Mesothelial cell of epicardium (in vitro differentiated cells): ENCODE measurements around the gene ZNF354C. TPM values are rescaled to one million over a fixed set of nuclear protein-coding genes. Genes with fewer than 3 reads are reported as not detected.

Experiments
- DNase-seq, 2 experiments: peaks; one replicate each; pipeline ENCODE4 v3.0.0; 2021; ENCODE audit warnings: low spot score in 2 of 2; ENCODE audit not compliant: unreplicated experiment in 2 of 2
- H3K27ac Mint-ChIP-seq: 2 replicates; pipeline ENCODE4 v1.8.0; 2021; ENCODE audit warnings: mixed read lengths
- H3K27me3 Mint-ChIP-seq: 2 replicates; pipeline ENCODE4 v1.8.0; 2021; ENCODE audit warnings: low read depth, mixed read lengths
- H3K36me3 Mint-ChIP-seq: 2 replicates; pipeline ENCODE4 v1.8.0; 2021; ENCODE audit warnings: mixed read lengths
- H3K4me1 Mint-ChIP-seq: 2 replicates; pipeline ENCODE4 v1.8.0; 2021; ENCODE audit warnings: mixed read lengths
- H3K4me3 Mint-ChIP-seq: 2 replicates; pipeline ENCODE4 v1.8.0; 2021; ENCODE audit warnings: mild to moderate bottlenecking, moderate library complexity, mixed read lengths
- H3K9me3 Mint-ChIP-seq: 2 replicates; pipeline ENCODE4 v1.8.0; 2021; ENCODE audit warnings: mixed read lengths
- total RNA-seq: library from RNA; stranded (reverse); gene quantifications from 3 replicates; pipeline ENCODE4 v1.2.1, GENCODE V29; 2021
- TF ChIP-seq, protein P1 (sequence below): fragments of 200-600 bp; sonication (generic); IDR thresholded peaks from one replicate; pipeline ENCODE4 v1.5.0; 2021; ENCODE audit warnings: antibody characterized with exemption; ENCODE audit not compliant: unreplicated experiment

ZNF354C gene
- total RNA-seq, 1 donor from 2014 or later, result 9.2 TPM

DNA sequence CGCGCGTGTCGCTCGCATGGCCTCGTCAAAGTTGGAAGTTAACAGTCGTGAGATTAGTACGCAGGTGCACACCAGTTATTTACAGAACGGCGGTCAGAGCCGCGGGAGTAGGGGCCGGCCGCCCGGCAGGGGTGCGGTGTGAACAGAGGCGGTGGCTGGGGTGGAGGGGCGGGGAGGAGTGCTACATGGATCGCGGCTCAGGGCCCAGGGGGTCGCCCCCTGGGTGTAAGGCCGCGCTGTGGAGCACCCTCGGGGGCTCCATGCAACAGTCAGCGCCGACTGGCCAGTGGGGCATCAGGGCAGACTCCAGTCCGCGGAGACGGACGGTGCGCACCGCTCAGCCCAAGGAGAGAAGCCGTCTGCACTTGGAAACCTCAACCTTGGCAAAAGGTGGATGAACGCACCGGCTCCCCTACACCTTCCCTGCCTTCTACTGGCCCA, 60.3 kb downstream of the ZNF354C start:
- H3K27ac Mint-ChIP-seq, result no peak overlapping the region
- no peaks in the 10 kb centered on the region for H3K4me1 Mint-ChIP-seq
- no peaks in the 10 kb centered on the region for H3K27me3 Mint-ChIP-seq
- TF ChIP-seq, protein P1, sequence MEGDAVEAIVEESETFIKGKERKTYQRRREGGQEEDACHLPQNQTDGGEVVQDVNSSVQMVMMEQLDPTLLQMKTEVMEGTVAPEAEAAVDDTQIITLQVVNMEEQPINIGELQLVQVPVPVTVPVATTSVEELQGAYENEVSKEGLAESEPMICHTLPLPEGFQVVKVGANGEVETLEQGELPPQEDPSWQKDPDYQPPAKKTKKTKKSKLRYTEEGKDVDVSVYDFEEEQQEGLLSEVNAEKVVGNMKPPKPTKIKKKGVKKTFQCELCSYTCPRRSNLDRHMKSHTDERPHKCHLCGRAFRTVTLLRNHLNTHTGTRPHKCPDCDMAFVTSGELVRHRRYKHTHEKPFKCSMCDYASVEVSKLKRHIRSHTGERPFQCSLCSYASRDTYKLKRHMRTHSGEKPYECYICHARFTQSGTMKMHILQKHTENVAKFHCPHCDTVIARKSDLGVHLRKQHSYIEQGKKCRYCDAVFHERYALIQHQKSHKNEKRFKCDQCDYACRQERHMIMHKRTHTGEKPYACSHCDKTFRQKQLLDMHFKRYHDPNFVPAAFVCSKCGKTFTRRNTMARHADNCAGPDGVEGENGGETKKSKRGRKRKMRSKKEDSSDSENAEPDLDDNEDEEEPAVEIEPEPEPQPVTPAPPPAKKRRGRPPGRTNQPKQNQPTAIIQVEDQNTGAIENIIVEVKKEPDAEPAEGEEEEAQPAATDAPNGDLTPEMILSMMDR, result no peak
- H3K9me3 Mint-ChIP-seq, result peaks cover 22% of the 10 kb centered on the region
- no peak overlapping the region for H3K4me3 Mint-ChIP-seq
- peaks cover 5% of the 10 kb centered on the region for H3K36me3 Mint-ChIP-seq
- DNase-seq, result peak in 1 of 2 experiments; percentile 32

DNA sequence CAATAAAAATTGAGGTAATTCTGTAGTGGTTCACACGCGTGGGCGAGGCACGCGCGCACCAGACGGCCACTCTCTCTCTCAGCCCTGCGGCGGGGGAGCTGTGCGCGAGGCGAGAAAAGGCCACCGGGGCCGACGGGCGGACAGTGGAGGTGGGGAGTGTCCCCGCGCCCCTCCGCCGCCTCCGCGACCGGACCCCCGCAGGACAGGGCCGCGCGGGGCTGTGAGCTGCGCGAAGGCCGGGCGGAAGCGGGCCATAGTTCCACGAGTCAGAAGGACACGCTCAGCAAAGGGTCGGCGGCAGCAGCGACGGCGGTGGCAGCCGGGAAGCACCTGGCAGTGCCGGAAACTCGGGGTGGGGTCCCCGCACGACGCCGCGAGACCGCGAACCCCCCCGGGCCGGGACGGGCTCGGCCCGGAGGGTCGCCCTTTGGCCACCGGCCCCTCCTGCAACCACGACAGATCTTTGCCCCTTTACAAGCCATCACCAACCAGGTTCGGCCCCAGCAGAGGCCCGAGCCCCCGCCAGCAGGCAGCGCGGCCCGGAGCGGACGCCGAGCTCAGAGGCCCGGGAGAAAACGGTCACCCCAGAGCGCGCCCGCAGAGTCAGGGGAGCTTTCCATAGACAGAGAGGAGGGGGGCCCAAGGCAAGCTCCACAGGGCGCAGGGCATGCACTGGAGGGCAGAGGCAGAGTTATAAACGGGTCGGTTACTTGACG, 60.9 kb downstream of the ZNF354C start:
- no peaks in the 10 kb centered on the region for H3K4me1 Mint-ChIP-seq
- H3K27me3 Mint-ChIP-seq, result no peaks in the 10 kb centered on the region
- peaks cover 22% of the 10 kb centered on the region for H3K9me3 Mint-ChIP-seq
- DNase-seq, result no peak
- TF ChIP-seq, protein P1, result no peak
- peaks cover 5% of the 10 kb centered on the region for H3K36me3 Mint-ChIP-seq
- no peak overlapping the region for H3K4me3 Mint-ChIP-seq
- no peak overlapping the region for H3K27ac Mint-ChIP-seq

DNA sequence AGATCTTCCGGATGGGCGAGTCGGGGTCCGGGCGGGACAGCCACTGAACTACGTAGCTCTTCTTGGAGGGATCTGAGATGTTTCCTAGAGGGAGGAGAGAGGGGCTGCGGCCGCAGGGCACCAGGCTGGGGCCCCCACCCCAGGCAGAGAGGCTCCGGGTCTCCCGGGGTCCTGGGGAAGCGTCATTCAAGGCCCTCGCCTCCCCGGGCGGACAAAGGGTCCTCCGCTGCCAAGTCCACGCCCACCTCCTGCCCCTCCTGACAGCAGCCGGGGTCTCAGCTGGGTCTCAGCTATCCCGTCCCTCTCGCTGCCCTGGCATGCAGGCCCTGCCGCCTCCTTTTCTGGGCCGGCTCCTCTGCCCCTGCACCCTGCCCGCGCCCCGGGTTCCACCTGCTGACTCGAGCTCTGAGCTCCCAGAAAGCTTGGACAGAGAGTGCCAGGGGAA, 61.5 kb downstream of the ZNF354C start:
- TF ChIP-seq, protein P1, result no peak
- DNase-seq, result peak in 1 of 2 experiments; percentile 31
- no peak overlapping the region for H3K4me3 Mint-ChIP-seq
- no peaks in the 10 kb centered on the region for H3K27me3 Mint-ChIP-seq
- peaks cover 16% of the 10 kb centered on the region for H3K9me3 Mint-ChIP-seq
- H3K4me1 Mint-ChIP-seq, result no peaks in the 10 kb centered on the region
- H3K27ac Mint-ChIP-seq, result no peak overlapping the region
- peaks cover 5% of the 10 kb centered on the region for H3K36me3 Mint-ChIP-seq

DNA sequence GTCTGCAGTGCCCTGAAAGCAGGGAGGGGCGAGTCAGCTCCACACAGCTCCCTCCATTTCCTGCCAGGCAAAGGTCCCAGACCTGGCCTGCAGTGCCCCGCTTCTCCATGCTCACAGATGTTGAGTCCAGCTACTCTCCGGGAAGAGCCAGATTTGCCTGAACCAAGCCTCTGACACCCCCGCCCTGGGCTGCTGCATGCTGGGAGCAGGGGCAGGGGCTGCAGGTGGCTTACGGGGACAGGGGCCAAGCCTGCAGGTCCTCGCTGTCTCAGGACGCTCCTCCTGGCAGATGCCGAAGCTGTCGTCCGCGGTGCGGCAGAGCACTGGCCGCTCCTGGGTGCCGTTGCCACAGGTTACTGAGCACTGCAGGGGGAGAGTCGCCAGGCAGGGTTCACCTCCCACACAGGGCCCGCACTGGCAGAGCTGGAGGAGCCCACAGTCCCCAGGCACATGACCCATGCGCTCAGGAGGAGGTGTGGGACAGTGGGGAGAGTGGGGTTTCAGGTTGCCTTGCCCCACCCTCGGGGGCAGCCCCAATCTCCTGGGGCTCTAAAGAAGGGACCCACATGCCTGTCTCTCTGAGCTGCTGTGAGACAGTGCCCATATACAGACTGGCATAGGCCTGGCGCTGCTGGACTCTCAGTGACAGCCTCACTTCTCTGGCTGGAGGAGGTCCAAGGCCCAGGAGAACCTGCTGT, 62.4 kb downstream of the ZNF354C start:
- peaks cover 15% of the 10 kb centered on the region for H3K9me3 Mint-ChIP-seq
- H3K27ac Mint-ChIP-seq, result no peak overlapping the region
- peak in 1 of 2 experiments; percentile 13 for DNase-seq

DNA sequence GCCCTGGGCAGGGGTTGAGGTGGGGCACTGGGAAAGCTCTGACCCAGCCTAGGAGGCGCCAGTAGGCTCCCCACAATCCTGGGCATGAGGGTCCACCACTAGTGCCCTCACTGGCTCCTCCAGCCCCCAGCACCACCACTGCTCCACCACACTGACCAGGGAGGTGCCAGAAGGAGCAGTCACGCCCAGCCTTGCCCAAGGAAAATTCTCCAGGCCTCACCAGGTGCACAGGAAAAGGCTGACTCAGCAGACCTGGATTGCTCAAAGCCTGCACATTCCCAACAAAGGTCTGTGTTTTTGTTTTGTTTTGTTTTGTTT, 62.9 kb downstream of the ZNF354C start:
- TF ChIP-seq, protein P1, result no peak
- H3K27me3 Mint-ChIP-seq, result no peaks in the 10 kb centered on the region
- DNase-seq, result peak in 1 of 2 experiments; percentile 30
- H3K27ac Mint-ChIP-seq, result no peak overlapping the region
- no peak overlapping the region for H3K4me3 Mint-ChIP-seq
- H3K36me3 Mint-ChIP-seq, result peaks cover 9% of the 10 kb centered on the region
- H3K9me3 Mint-ChIP-seq, result peaks cover 19% of the 10 kb centered on the region
- no peaks in the 10 kb centered on the region for H3K4me1 Mint-ChIP-seq

More for the DNA sequence above, 62.4 kb downstream of the ZNF354C start:
- no peaks in the 10 kb centered on the region for H3K27me3 Mint-ChIP-seq
- H3K4me1 Mint-ChIP-seq, result no peaks in the 10 kb centered on the region
- H3K4me3 Mint-ChIP-seq, result no peak overlapping the region
- TF ChIP-seq, protein P1, result no peak
- peaks cover 5% of the 10 kb centered on the region for H3K36me3 Mint-ChIP-seq
